ENCODE measurements around the gene P2RY13. TPM values are rescaled to one million over a fixed set of nuclear protein-coding genes. Genes with fewer than 3 reads are reported as not detected.
A peak's percentile ranks its signal among the peaks of the same experiment; 100 is the strongest.

Gene P2RY13
- total and polyA plus RNA-seq, 2 donors = 2.2 to 4.8 TPM

- peak in 4 of 9 donors; percentile 4 to 34 (median 15) for DNase-seq (ENCODE audit: low read depth in 6 of 9, low spot score in 9 of 9)
- Histone ChIP-seq H3K4me3 (ENCODE audit: low read length in 2 of 2) (no peak overlapping the region), H3K9me3 (ENCODE audit: control insufficient read depth in 2 of 2, insufficient read depth in 1 of 2, low read length in 1 of 2) (no peaks in the 10 kb centered on the region), H3K4me1 (ENCODE audit: control insufficient read depth in 2 of 2, insufficient read depth in 2 of 2, low read length in 2 of 2) (no peaks in the 10 kb centered on the region), H3K27me3 (ENCODE audit: control insufficient read depth in 2 of 2, insufficient read depth in 1 of 2, low read length in 1 of 2) (no peaks in the 10 kb centered on the region), H3K27ac (ENCODE audit: low read depth in 1 of 2, low read length in 1 of 2) (no peak overlapping the region), H3K36me3 (ENCODE audit: control insufficient read depth in 2 of 2, insufficient read depth in 2 of 2, low read length in 1 of 2) (no peaks in the 10 kb centered on the region)
- WGBS = 22% methylated on average over 2 of the region's 2 CpGs
Observed at GRCh38 chr3:151356794-151357462, 27.6 kb upstream of the P2RY13 start.

DNA sequence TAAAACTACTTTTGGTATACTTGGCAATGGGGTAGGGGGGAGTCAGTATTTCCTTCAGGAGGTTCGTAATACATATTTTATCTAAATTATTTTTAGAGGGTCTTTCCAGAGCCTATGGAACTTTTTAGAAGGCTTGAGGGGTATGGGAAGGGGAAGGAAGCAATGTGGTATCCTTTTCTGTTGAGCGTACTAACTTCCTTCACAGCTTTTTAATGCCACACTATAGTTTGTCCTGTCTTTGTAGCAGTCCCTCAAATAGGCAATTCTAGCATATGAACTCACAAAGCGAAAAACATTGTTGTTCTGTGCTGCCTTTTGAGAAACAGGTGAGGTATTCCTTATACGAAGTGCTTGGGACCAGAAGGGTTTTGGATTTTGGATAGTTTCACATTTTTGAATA lies 22.3 kb upstream of the P2RY13 start:
- no peaks in the 10 kb centered on the region for H3K27me3 ChIP-seq (ENCODE audit: control insufficient read depth in 2 of 2, insufficient read depth in 1 of 2, low read length in 1 of 2)
- 74% methylated on average over 4 of the region's 4 CpGs for WGBS
- no peak overlapping the region for H3K27ac ChIP-seq (ENCODE audit: low read depth in 1 of 2, low read length in 1 of 2)
- no peaks in the 10 kb centered on the region for H3K36me3 ChIP-seq (ENCODE audit: control insufficient read depth in 2 of 2, insufficient read depth in 2 of 2, low read length in 1 of 2)
- no peak for DNase-seq (ENCODE audit: low read depth in 6 of 9, low spot score in 9 of 9)
- H3K9me3 ChIP-seq (ENCODE audit: control insufficient read depth in 2 of 2, insufficient read depth in 1 of 2, low read length in 1 of 2) = no peaks in the 10 kb centered on the region
- H3K4me1 ChIP-seq (ENCODE audit: control insufficient read depth in 2 of 2, insufficient read depth in 2 of 2, low read length in 2 of 2) = peaks cover 0 to 6% of the 10 kb centered on the region in 2 donors
- H3K4me3 ChIP-seq (ENCODE audit: low read length in 2 of 2) = no peak overlapping the region

- H3K27me3 ChIP-seq (ENCODE audit: control insufficient read depth in 2 of 2, insufficient read depth in 1 of 2, low read length in 1 of 2) = no peaks in the 10 kb centered on the region
- no peak overlapping the region for H3K4me3 ChIP-seq (ENCODE audit: low read length in 2 of 2)
- no peaks in the 10 kb centered on the region for H3K9me3 ChIP-seq (ENCODE audit: control insufficient read depth in 2 of 2, insufficient read depth in 1 of 2, low read length in 1 of 2)
- 97% methylated on average over 1 of the region's 1 CpG for WGBS
- H3K36me3 ChIP-seq (ENCODE audit: control insufficient read depth in 2 of 2, insufficient read depth in 2 of 2, low read length in 1 of 2) = no peaks in the 10 kb centered on the region
- H3K27ac ChIP-seq (ENCODE audit: low read depth in 1 of 2, low read length in 1 of 2) = no peak overlapping the region
- H3K4me1 ChIP-seq (ENCODE audit: control insufficient read depth in 2 of 2, insufficient read depth in 2 of 2, low read length in 2 of 2) = peaks cover 0 to 6% of the 10 kb centered on the region in 2 donors
- no peak for DNase-seq (ENCODE audit: low read depth in 6 of 9, low spot score in 9 of 9)
Observed at GRCh38 chr3:151351219-151351618, 21.9 kb upstream of the P2RY13 start.

DNA sequence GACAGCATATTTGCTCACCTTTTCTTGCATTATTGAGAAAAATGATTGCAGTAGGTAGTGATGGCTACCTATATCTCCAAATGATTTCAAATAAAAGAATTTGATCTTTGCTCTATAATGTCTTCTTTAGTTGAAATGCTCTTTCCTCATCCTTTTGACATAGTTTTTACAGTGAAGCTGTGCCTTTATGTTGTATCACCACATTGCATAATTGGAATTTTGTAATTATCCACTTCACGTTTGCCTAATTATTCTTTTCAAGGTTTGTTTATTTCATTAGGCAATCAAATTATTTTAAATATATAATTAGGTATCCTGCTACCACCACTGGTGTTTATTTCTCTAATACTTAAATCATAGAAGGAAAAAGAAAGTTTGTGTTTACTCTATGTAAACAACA lies 21.3 kb upstream of the P2RY13 start:
- no peak for DNase-seq (ENCODE audit: low read depth in 6 of 9, low spot score in 9 of 9)
- WGBS = 96% methylated on average over 1 of the region's 1 CpG
- Histone ChIP-seq H3K9me3 (ENCODE audit: control insufficient read depth in 2 of 2, insufficient read depth in 1 of 2, low read length in 1 of 2) (no peaks in the 10 kb centered on the region), H3K4me3 (ENCODE audit: low read length in 2 of 2) (no peak overlapping the region), H3K27me3 (ENCODE audit: control insufficient read depth in 2 of 2, insufficient read depth in 1 of 2, low read length in 1 of 2) (no peaks in the 10 kb centered on the region), H3K36me3 (ENCODE audit: control insufficient read depth in 2 of 2, insufficient read depth in 2 of 2, low read length in 1 of 2) (no peaks in the 10 kb centered on the region), H3K27ac (ENCODE audit: low read depth in 1 of 2, low read length in 1 of 2) (no peak overlapping the region), H3K4me1 (ENCODE audit: control insufficient read depth in 2 of 2, insufficient read depth in 2 of 2, low read length in 2 of 2) (peaks cover 0 to 6% of the 10 kb centered on the region in 2 donors)

DNA sequence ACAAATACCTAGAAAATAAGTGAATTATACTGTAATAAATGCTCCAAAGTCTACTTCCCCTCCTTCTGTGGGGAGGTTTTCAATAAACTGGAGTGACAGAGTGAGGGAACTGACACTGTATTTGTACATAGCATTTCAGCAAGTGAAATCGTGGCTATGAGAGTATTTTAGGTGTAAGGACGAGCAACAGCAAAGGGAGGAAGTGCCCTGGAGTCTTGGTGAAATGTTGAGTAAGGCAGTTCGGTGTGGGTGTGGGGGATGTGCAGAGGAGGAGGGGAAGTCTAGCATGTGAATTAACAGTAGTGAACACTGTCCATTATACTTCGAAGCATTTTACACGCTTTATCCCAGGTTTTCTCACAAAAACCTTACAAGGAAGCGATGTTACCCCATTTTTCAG lies 18.1 kb upstream of the P2RY13 start:
- Histone ChIP-seq H3K27me3 (ENCODE audit: control insufficient read depth in 2 of 2, insufficient read depth in 1 of 2, low read length in 1 of 2) (no peaks in the 10 kb centered on the region), H3K4me1 (ENCODE audit: control insufficient read depth in 2 of 2, insufficient read depth in 2 of 2, low read length in 2 of 2) (peaks cover 0 to 6% of the 10 kb centered on the region in 2 donors), H3K27ac (ENCODE audit: low read depth in 1 of 2, low read length in 1 of 2) (no peak overlapping the region), H3K9me3 (ENCODE audit: control insufficient read depth in 2 of 2, insufficient read depth in 1 of 2, low read length in 1 of 2) (no peaks in the 10 kb centered on the region), H3K36me3 (ENCODE audit: control insufficient read depth in 2 of 2, insufficient read depth in 2 of 2, low read length in 1 of 2) (no peaks in the 10 kb centered on the region), H3K4me3 (ENCODE audit: low read length in 2 of 2) (no peak overlapping the region)
- WGBS = 46% methylated on average over 6 of the region's 6 CpGs
- DNase-seq (ENCODE audit: low read depth in 6 of 9, low spot score in 9 of 9) = peak in 3 of 9 donors; percentile 16 to 38 (median 21)

DNA sequence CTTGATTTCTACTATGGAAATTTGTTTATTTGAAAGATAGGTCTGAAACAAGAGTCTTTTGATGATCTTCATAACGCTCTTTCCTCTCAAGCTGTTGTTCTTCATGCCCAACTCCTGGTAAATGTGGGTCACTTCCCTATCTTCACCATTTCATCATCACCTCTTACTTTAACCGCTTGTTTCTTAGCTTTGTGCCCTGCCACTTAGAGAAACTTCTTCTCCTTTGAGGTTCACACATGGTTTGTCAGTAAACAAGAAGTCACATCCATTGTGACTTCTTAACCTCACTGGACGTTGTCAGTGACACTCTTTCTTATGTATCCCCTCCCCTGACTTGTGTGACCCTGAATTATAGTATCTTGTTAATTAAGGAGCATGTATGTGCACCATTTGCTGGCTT lies 16.9 kb upstream of the P2RY13 start:
- no peak for DNase-seq (ENCODE audit: low read depth in 6 of 9, low spot score in 9 of 9)
- WGBS = 92% methylated on average over 3 of the region's 3 CpGs
- Histone ChIP-seq H3K4me3 (ENCODE audit: low read length in 2 of 2) (no peak overlapping the region), H3K27me3 (ENCODE audit: control insufficient read depth in 2 of 2, insufficient read depth in 1 of 2, low read length in 1 of 2) (no peaks in the 10 kb centered on the region), H3K9me3 (ENCODE audit: control insufficient read depth in 2 of 2, insufficient read depth in 1 of 2, low read length in 1 of 2) (no peaks in the 10 kb centered on the region), H3K4me1 (ENCODE audit: control insufficient read depth in 2 of 2, insufficient read depth in 2 of 2, low read length in 2 of 2) (peaks cover 0 to 6% of the 10 kb centered on the region in 2 donors), H3K36me3 (ENCODE audit: control insufficient read depth in 2 of 2, insufficient read depth in 2 of 2, low read length in 1 of 2) (no peaks in the 10 kb centered on the region), H3K27ac (ENCODE audit: low read depth in 1 of 2, low read length in 1 of 2) (no peak overlapping the region)

- DNase-seq (ENCODE audit: low read depth in 6 of 9, low spot score in 9 of 9) = no peak
- no peaks in the 10 kb centered on the region for H3K9me3 ChIP-seq (ENCODE audit: control insufficient read depth in 2 of 2, insufficient read depth in 1 of 2, low read length in 1 of 2)
- no peaks in the 10 kb centered on the region for H3K36me3 ChIP-seq (ENCODE audit: control insufficient read depth in 2 of 2, insufficient read depth in 2 of 2, low read length in 1 of 2)
- H3K27ac ChIP-seq (ENCODE audit: low read depth in 1 of 2, low read length in 1 of 2) = no peak overlapping the region
- no peak overlapping the region for H3K4me3 ChIP-seq (ENCODE audit: low read length in 2 of 2)
- H3K4me1 ChIP-seq (ENCODE audit: control insufficient read depth in 2 of 2, insufficient read depth in 2 of 2, low read length in 2 of 2) = peaks cover 0 to 6% of the 10 kb centered on the region in 2 donors
- WGBS = 82% methylated on average over 2 of the region's 2 CpGs
- H3K27me3 ChIP-seq (ENCODE audit: control insufficient read depth in 2 of 2, insufficient read depth in 1 of 2, low read length in 1 of 2) = no peaks in the 10 kb centered on the region
Observed at GRCh38 chr3:151345859-151346258, 16.5 kb upstream of the P2RY13 start.

- DNase-seq (ENCODE audit: low read depth in 6 of 9, low spot score in 9 of 9) = no peak
- Histone ChIP-seq H3K27ac (ENCODE audit: low read depth in 1 of 2, low read length in 1 of 2) (no peak overlapping the region), H3K27me3 (ENCODE audit: control insufficient read depth in 2 of 2, insufficient read depth in 1 of 2, low read length in 1 of 2) (no peaks in the 10 kb centered on the region), H3K4me3 (ENCODE audit: low read length in 2 of 2) (no peak overlapping the region), H3K9me3 (ENCODE audit: control insufficient read depth in 2 of 2, insufficient read depth in 1 of 2, low read length in 1 of 2) (no peaks in the 10 kb centered on the region), H3K4me1 (ENCODE audit: control insufficient read depth in 2 of 2, insufficient read depth in 2 of 2, low read length in 2 of 2) (peaks cover 6 to 7% of the 10 kb centered on the region in 2 donors), H3K36me3 (ENCODE audit: control insufficient read depth in 2 of 2, insufficient read depth in 2 of 2, low read length in 1 of 2) (no peaks in the 10 kb centered on the region)
- 95% methylated on average over 2 of the region's 2 CpGs for WGBS
Observed at GRCh38 chr3:151331696-151332095, 2.3 kb upstream of the P2RY13 start.

- no peak overlapping the region for H3K4me3 ChIP-seq (ENCODE audit: low read length in 2 of 2)
- no peaks in the 10 kb centered on the region for H3K27me3 ChIP-seq (ENCODE audit: control insufficient read depth in 2 of 2, insufficient read depth in 1 of 2, low read length in 1 of 2)
- H3K27ac ChIP-seq (ENCODE audit: low read depth in 1 of 2, low read length in 1 of 2) = no peak overlapping the region
- no peak for DNase-seq (ENCODE audit: low read depth in 6 of 9, low spot score in 9 of 9)
- H3K4me1 ChIP-seq (ENCODE audit: control insufficient read depth in 2 of 2, insufficient read depth in 2 of 2, low read length in 2 of 2) = peaks cover 6 to 7% of the 10 kb centered on the region in 2 donors
- no peaks in the 10 kb centered on the region for H3K9me3 ChIP-seq (ENCODE audit: control insufficient read depth in 2 of 2, insufficient read depth in 1 of 2, low read length in 1 of 2)
- H3K36me3 ChIP-seq (ENCODE audit: control insufficient read depth in 2 of 2, insufficient read depth in 2 of 2, low read length in 1 of 2) = no peaks in the 10 kb centered on the region
Observed at GRCh38 chr3:151330899-151331298, 1.6 kb upstream of the P2RY13 start.
